Stomach smooth muscle (tissue), 2 donors: ENCODE measurements around the gene ARFRP1.

Experiments used
- H3K27ac ChIP-seq: one replicate; pipeline ENCODE4 v1.7.0; 2013; ENCODE audit warnings: mild to moderate bottlenecking, low read length, inconsistent platforms
- H3K27me3 ChIP-seq, 2 donors: one replicate each; pipeline ENCODE4 v1.7.0; 2013; ENCODE audit warnings: low read length in 2 of 2; ENCODE audit not compliant: insufficient read depth in 2 of 2, control insufficient read depth in 1 of 2
- H3K36me3 ChIP-seq, 2 donors: one replicate each; pipeline ENCODE4 v1.7.0; 2013; ENCODE audit warnings: low read length in 2 of 2; ENCODE audit not compliant: control insufficient read depth in 2 of 2, insufficient read depth in 2 of 2
- H3K4me1 ChIP-seq: one replicate; pipeline ENCODE4 v1.7.0; 2013; ENCODE audit warnings: low read length; ENCODE audit not compliant: control insufficient read depth, insufficient read depth
- H3K4me3 ChIP-seq, 2 donors: one replicate each; pipeline ENCODE4 v1.7.0; 2013; ENCODE audit warnings: low read length in 2 of 2
- H3K9ac ChIP-seq, 2 donors: one replicate each; pipeline ENCODE4 v1.7.0; 2013; ENCODE audit warnings: low read length in 2 of 2, mild to moderate bottlenecking in 1 of 2
- H3K9me3 ChIP-seq, 2 donors: one replicate each; pipeline ENCODE4 v1.7.0; 2013; ENCODE audit warnings: low read length in 2 of 2; ENCODE audit not compliant: control insufficient read depth in 2 of 2
- donor health status: healthy.
- donor health status: Pancreatic carcinoma.

The ARFRP1 gene

DNA sequence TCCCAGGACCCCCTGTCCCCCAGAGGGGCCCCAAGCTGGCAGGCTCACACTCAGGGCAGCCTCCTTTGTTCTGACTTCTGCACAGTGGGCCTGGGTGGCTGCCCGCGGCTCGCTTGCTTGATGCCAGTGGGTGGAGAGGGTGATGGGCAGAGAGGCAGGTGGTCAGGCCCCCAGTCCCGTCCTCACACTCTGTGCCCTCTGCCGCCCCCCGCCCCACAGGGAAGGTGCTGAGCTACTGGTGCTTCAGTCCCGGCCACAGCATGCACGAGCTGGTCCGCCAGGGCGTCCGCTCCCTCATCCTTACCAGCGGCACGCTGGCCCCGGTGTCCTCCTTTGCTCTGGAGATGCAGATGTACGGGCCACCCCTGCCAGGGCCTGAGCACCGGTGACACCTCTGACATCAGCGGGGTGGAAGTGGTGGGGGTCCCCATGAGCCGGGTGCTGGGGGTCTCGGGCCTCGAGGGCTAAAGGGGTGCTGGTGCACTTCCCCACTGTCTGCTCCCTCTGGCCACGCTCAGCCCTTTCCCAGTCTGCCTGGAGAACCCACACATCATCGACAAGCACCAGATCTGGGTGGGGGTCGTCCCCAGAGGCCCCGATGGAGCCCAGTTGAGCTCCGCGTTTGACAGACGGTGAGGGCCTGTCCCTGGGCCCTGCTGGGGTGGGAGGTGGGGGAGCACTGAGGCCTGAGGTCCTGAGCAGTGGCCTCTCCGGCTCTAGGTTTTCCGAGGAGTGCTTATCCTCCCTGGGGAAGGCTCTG is 20.2 kb downstream of the ARFRP1 start:
- peak overlapping the region in 1 of 2 donors; percentile 15 for H3K4me3 ChIP-seq
- H3K27ac ChIP-seq = peak overlapping the region; percentile 66
- no peaks in the 10 kb centered on the region for H3K36me3 ChIP-seq
- H3K4me1 ChIP-seq = peaks cover 37% of the 10 kb centered on the region
- H3K27me3 ChIP-seq = no peaks in the 10 kb centered on the region
- no peaks in the 10 kb centered on the region for H3K9me3 ChIP-seq
- H3K9ac ChIP-seq = no peak overlapping the region

- peak overlapping the region in 1 of 2 donors; percentile 15 for H3K4me3 ChIP-seq
- no peaks in the 10 kb centered on the region for H3K9me3 ChIP-seq
Measured at GRCh38 chr20:63686492-63687321, 21.1 kb downstream of the ARFRP1 start.

DNA sequence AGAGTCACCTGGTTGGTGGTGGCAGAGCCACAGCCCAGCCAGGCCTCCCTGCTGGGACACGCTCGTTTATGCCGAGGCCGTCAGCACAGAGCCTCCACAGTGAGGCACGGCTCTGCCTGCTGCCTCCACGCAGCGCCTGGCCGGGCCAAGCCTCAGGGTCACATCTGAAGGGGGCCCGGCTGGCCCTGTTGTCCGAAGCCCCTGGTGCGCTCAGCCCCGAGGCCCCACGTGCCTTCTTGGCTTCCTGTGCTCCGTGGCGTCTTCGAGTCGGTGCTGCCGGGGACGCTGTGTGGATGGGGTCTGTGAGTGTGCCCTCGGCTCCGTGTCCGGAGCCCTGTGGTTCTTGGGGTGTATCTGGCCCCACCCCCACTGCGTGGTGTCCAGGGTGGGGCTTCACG is 21.7 kb downstream of the ARFRP1 start:
- H3K4me1 ChIP-seq = peaks cover 48% of the 10 kb centered on the region
- peak overlapping the region; percentile 66 for H3K27ac ChIP-seq
- H3K9me3 ChIP-seq = no peaks in the 10 kb centered on the region
- no peaks in the 10 kb centered on the region for H3K27me3 ChIP-seq
- no peaks in the 10 kb centered on the region for H3K36me3 ChIP-seq
- H3K4me3 ChIP-seq = no peak overlapping the region
- peak overlapping the region in 1 of 2 donors; percentile 13 for H3K9ac ChIP-seq

More at GRCh38 chr20:63686492-63687321, 21.1 kb downstream of the ARFRP1 start:
- H3K27ac ChIP-seq = peak overlapping the region; percentile 66
- H3K27me3 ChIP-seq = no peaks in the 10 kb centered on the region
- peaks cover 45% of the 10 kb centered on the region for H3K4me1 ChIP-seq
- H3K9ac ChIP-seq = peak overlapping the region in 1 of 2 donors; percentile 13
- H3K36me3 ChIP-seq = no peaks in the 10 kb centered on the region

DNA sequence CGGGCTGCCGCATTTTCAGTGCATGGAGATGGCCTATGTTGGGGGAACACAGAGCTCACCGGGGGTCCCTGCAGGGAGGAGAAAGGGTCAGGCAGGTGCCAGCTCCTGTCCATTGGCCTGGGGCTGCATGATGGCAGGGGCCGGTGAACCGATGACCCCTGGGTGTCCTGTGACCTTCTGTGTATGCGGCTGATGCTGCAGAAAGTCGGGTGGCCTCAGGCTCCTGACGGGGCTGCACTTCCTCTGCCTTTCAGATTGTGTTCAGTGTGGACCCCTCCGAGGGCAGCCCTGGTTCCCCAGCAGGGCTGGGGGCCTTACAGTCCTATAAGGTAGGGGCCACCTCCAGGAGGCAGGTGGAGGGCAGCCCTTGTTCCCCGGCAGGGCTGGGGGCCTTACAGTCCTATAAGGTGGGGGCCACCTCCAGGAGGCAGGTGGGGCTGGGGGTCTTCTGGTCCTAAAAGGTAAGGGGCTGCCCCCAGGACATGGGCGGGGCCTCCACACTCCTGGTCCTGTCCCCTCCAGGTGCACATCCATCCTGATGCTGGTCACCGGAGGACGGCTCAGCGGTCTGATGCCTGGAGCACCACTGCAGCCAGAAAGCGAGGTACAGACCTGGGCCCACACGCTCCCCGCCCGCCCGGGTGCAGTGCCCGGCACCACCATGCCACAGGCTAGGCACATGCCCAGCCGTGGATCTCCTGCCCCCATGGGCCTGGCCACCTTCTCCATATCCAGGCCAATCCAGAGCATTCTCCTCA is 22.3 kb downstream of the ARFRP1 start:
- no peak overlapping the region for H3K9ac ChIP-seq
- H3K4me3 ChIP-seq = no peak overlapping the region
- no peaks in the 10 kb centered on the region for H3K27me3 ChIP-seq
- peaks cover 48% of the 10 kb centered on the region for H3K4me1 ChIP-seq
- H3K27ac ChIP-seq = peak overlapping the region; percentile 66
- no peaks in the 10 kb centered on the region for H3K36me3 ChIP-seq
- H3K9me3 ChIP-seq = no peaks in the 10 kb centered on the region

GRCh38 chr20:63682384-63683139 is 25.2 kb downstream of the ARFRP1 start:
- H3K27me3 ChIP-seq = no peaks in the 10 kb centered on the region
- peaks cover 6% of the 10 kb centered on the region in 2 donors for H3K36me3 ChIP-seq
- H3K9ac ChIP-seq = peak overlapping the region in 1 of 2 donors; percentile 13
- H3K9me3 ChIP-seq = no peaks in the 10 kb centered on the region
- H3K27ac ChIP-seq = peak overlapping the region; percentile 66
- no peak overlapping the region for H3K4me3 ChIP-seq
- peaks cover 39% of the 10 kb centered on the region for H3K4me1 ChIP-seq

GRCh38 chr20:63681609-63682142 is 26.1 kb downstream of the ARFRP1 start:
- Histone ChIP-seq H3K9me3 (no peaks in the 10 kb centered on the region), H3K27me3 (no peaks in the 10 kb centered on the region), H3K27ac (peak overlapping the region; percentile 66), H3K36me3 (peaks cover 6 to 9% of the 10 kb centered on the region in 2 donors), H3K9ac (no peak overlapping the region), H3K4me1 (peaks cover 30% of the 10 kb centered on the region), H3K4me3 (no peak overlapping the region)

GRCh38 chr20:63680857-63681608 is 26.7 kb downstream of the ARFRP1 start:
- H3K27me3 ChIP-seq = no peaks in the 10 kb centered on the region
- no peak overlapping the region for H3K9ac ChIP-seq
- peaks cover 24% of the 10 kb centered on the region for H3K4me1 ChIP-seq
- H3K9me3 ChIP-seq = no peaks in the 10 kb centered on the region
- peaks cover 8 to 13% of the 10 kb centered on the region in 2 donors for H3K36me3 ChIP-seq
- H3K4me3 ChIP-seq = no peak overlapping the region
- no peak overlapping the region for H3K27ac ChIP-seq

DNA sequence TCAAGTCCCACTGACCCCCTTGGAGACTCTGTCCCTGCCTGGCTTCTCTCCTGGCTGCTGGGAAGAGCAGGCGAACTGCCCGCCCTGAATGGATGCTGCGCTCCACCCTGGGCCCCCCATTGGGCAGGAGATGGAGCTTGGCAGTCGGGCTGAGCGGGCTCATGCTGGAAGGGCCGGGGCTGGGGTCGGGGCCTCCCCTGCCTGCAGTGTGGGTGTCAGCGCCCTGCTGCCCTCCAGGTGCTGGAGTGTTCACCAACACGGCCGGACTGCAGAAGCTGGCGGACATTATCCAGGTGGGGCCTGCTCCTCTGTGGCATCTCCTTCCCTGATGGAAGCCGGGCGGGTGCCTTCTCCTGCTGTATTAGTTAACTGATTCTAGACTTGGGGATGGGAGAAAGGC is 27.3 kb downstream of the ARFRP1 start:
- no peak overlapping the region for H3K27ac ChIP-seq
- no peak overlapping the region for H3K4me3 ChIP-seq
- peaks cover 20% of the 10 kb centered on the region for H3K4me1 ChIP-seq
- no peaks in the 10 kb centered on the region for H3K9me3 ChIP-seq
- H3K36me3 ChIP-seq = peaks cover 11 to 19% of the 10 kb centered on the region in 2 donors
- no peak overlapping the region for H3K9ac ChIP-seq
- H3K27me3 ChIP-seq = no peaks in the 10 kb centered on the region

- Histone ChIP-seq H3K27me3 (no peaks in the 10 kb centered on the region), H3K36me3 (peaks cover 13 to 22% of the 10 kb centered on the region in 2 donors), H3K9me3 (no peaks in the 10 kb centered on the region), H3K27ac (no peak overlapping the region), H3K4me1 (peaks cover 20% of the 10 kb centered on the region), H3K9ac (no peak overlapping the region), H3K4me3 (no peak overlapping the region)
Measured at GRCh38 chr20:63679799-63680305, 27.9 kb downstream of the ARFRP1 start.
